OCI-LY7 (cell line): ENCODE results near the gene STK4.

ENCODE experiments used
- CTCF ChIP-seq: fragments of 200-600 bp; sonication (generic); conservative IDR thresholded peaks from 2 replicates; pipeline ENCODE4 v1.5.1; 2014; ENCODE audit warnings: mild to moderate bottlenecking, antibody characterized with exemption, low read length, moderate library complexity, mixed read lengths
- EZH2phosphoT487 ChIP-seq: fragments of 200-600 bp; sonication (generic); IDR thresholded peaks from 2 replicates; pipeline ENCODE4 v1.6.1; 2018; ENCODE audit warnings: low read depth, borderline replicate concordance, mild to moderate bottlenecking, mixed run types, antibody characterized with exemption, low read length, moderate library complexity, mixed read lengths

GRCh38 chr20:45061244-45061643 lies 94.9 kb downstream of the STK4 start:
- TF ChIP-seq CTCF (no peak), EZH2phosphoT487 (no peak)
